Measurements from ENCODE around the gene IGLL1.

DNA sequence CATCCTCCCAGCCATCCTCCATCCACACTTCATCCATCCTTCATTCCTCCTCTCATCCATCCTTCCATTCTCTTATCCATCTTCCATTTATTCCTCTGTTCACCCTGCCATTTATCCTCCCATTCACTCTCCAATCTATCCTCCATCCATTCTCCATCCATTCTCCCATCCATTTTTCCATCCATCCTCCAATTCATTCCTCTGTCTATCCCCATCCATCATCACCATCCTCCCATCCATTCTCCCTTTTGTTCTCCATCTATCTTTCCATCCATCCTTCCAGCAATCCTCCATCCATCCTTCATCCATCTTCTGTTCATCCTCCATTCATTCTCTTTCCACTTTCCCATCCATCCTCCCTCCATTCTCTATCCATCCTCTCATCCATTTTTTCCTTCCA, 28.7 kb downstream of the IGLL1 start:
- TF ChIP-seq POLR2A (IDR thresholded peaks at IDR 0.05): no peak
- TF ChIP-seq, protein P1, sequence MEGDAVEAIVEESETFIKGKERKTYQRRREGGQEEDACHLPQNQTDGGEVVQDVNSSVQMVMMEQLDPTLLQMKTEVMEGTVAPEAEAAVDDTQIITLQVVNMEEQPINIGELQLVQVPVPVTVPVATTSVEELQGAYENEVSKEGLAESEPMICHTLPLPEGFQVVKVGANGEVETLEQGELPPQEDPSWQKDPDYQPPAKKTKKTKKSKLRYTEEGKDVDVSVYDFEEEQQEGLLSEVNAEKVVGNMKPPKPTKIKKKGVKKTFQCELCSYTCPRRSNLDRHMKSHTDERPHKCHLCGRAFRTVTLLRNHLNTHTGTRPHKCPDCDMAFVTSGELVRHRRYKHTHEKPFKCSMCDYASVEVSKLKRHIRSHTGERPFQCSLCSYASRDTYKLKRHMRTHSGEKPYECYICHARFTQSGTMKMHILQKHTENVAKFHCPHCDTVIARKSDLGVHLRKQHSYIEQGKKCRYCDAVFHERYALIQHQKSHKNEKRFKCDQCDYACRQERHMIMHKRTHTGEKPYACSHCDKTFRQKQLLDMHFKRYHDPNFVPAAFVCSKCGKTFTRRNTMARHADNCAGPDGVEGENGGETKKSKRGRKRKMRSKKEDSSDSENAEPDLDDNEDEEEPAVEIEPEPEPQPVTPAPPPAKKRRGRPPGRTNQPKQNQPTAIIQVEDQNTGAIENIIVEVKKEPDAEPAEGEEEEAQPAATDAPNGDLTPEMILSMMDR (IDR thresholded peaks at IDR 0.05): no peak

Data from thyroid gland (tissue), 4 donors.